HepG2 (cell line): Measurements from ENCODE around the gene SSTR5. TPM values are rescaled to one million over a fixed set of nuclear protein-coding genes. Genes with fewer than 3 reads are reported as not detected.

Experiments used
- FOXM1 ChIP-seq: sonication (generic); formaldehyde crosslinking; IDR thresholded peaks from 2 replicates; pipeline ENCODE4 v1.5.0; 2020; ENCODE audit warnings: missing genetic modification reagents
- JUND ChIP-seq: sonication (generic); formaldehyde crosslinking; IDR thresholded peaks from 2 replicates; pipeline ENCODE4 v1.8.0; 2022; ENCODE audit warnings: mild to moderate bottlenecking, missing genetic modification reagents
- MAX ChIP-seq: IDR thresholded peaks from 2 replicates; pipeline ENCODE4 v1.6.1; 2012; ENCODE audit warnings: inconsistent platforms
- MTERF4 ChIP-seq: sonication (generic); formaldehyde crosslinking; IDR thresholded peaks from 2 replicates; pipeline ENCODE4 v1.8.0; 2023; ENCODE audit warnings: mild to moderate bottlenecking, missing genetic modification reagents
- NBN ChIP-seq: fragments of 450-650 bp; conservative IDR thresholded peaks from 2 replicates; pipeline ENCODE4 v1.6.1; 2017
- PRDM15 ChIP-seq: sonication (generic); formaldehyde crosslinking; IDR thresholded peaks from 2 replicates; pipeline ENCODE4 v1.4.0; 2020; ENCODE audit warnings: missing genetic modification reagents
- SKIL ChIP-seq: sonication (generic); formaldehyde crosslinking; IDR thresholded peaks from 2 replicates; pipeline ENCODE4 v1.8.0; 2022; ENCODE audit warnings: missing genetic modification reagents, mild to moderate bottlenecking, moderate library complexity, borderline replicate concordance
- SPEN ChIP-seq: sonication (generic); formaldehyde crosslinking; IDR thresholded peaks from 2 replicates; pipeline ENCODE4 v1.5.1; 2020; ENCODE audit warnings: low read depth, mild to moderate bottlenecking, missing genetic modification reagents
- TFDP2 ChIP-seq: sonication (generic); formaldehyde crosslinking; IDR thresholded peaks from 2 replicates; pipeline ENCODE4 v1.4.0; 2020; ENCODE audit warnings: missing genetic modification reagents
- TOPORS ChIP-seq: sonication (generic); formaldehyde crosslinking; IDR thresholded peaks from 2 replicates; pipeline ENCODE4 v1.8.0; 2023; ENCODE audit warnings: mild to moderate bottlenecking, missing genetic modification reagents
- ZMYM3 ChIP-seq: sonication (generic); formaldehyde crosslinking; IDR thresholded peaks from 2 replicates; pipeline ENCODE4 v1.5.1; 2020; ENCODE audit warnings: mild to moderate bottlenecking, missing genetic modification reagents
- ZNF431 ChIP-seq: sonication (generic); formaldehyde crosslinking; IDR thresholded peaks from 2 replicates; pipeline ENCODE4 v1.9.0; 2022; ENCODE audit warnings: missing genetic modification reagents, low read depth, mild to moderate bottlenecking, borderline replicate concordance
- ZNF550 ChIP-seq: sonication (generic); formaldehyde crosslinking; IDR thresholded peaks from 2 replicates; pipeline ENCODE4 v1.4.0; 2020; ENCODE audit warnings: mild to moderate bottlenecking, missing genetic modification reagents, borderline replicate concordance
- ZSCAN29 ChIP-seq: sonication (generic); formaldehyde crosslinking; conservative IDR thresholded peaks from 2 replicates; pipeline ENCODE4 v1.4.0; 2020; ENCODE audit warnings: mild to moderate bottlenecking, missing genetic modification reagents
- polyA plus RNA-seq, 8 experiments: library from polyadenylated mRNA; depleted of rRNA in 3 of 8; stranded (reverse) in 7 of 8; unstranded in 1 of 8; fragments of >200 nt; fragmentation: Illumina TruSeq in 4 of 8; extraction: Trizol in 4 of 8; gene quantifications; 2 replicates each; pipeline versions ENCODE4 v1.2.1 to v1.2.3, GENCODE V29; 2011 to 2016; ENCODE audit warnings: low read depth in 4 of 8, missing spikeins in 1 of 8, mixed read lengths in 1 of 8; ENCODE audit not compliant: insufficient read depth in 1 of 8
- total RNA-seq, 5 experiments: library from RNA; depleted of rRNA; stranded (reverse); fragments of >200 nt; fragmentation: Illumina TruSeq; extraction: Trizol; gene quantifications; 2 replicates each; pipeline ENCODE4 v1.2.3, GENCODE V29; 2016; ENCODE audit warnings: low read depth in 1 of 5

SSTR5 gene
- total and polyA plus RNA-seq, 2 of the 13 experiments (the other 11 are each of a cell fraction or from before 2014, with no cell fraction given): 0.20 to 0.49 TPM

GRCh38 chr16:1082266-1082951, 9.9 kb downstream of the SSTR5 start (continued):
- peak; percentile 94 for TF ChIP-seq ZNF431 (CRISPR knock-in tag)
- 0 out of 2 replicates have a peak, but pooled peaks have one; percentile 50 for TF ChIP-seq ZSCAN29 (CRISPR knock-in tag)
- 0 out of 2 replicates have a peak, but pooled peaks have one; percentile 69 for TF ChIP-seq ZNF550 (CRISPR knock-in tag)
- TF ChIP-seq FOXM1 (CRISPR knock-in tag): peak; percentile 13; the same call in 1 of the 2 replicates
- TF ChIP-seq MTERF4 (CRISPR knock-in tag): peak; percentile 83; the same call in 1 of the 2 replicates
- TF ChIP-seq TOPORS (CRISPR knock-in tag): peak; percentile 78; the same call in 1 of the 2 replicates
- peak; percentile 97 for TF ChIP-seq SPEN
- TF ChIP-seq ZMYM3 (CRISPR knock-in tag): peak; percentile 100
- TF ChIP-seq MAX: peak; percentile 98
- peak; percentile 82; the same call in 1 of the 2 replicates for TF ChIP-seq JUND (CRISPR knock-in tag)
- TF ChIP-seq TFDP2 (CRISPR knock-in tag): peak; percentile 69
- TF ChIP-seq PRDM15 (CRISPR knock-in tag): peak; percentile 61; the same call in 1 of the 2 replicates
- peak; percentile 93 for TF ChIP-seq SKIL (CRISPR knock-in tag)
- TF ChIP-seq NBN: no peak
